C4-2B (cell line): ENCODE data around the gene QRFP.

Experiments used
- ZFX ChIP-seq: fragments of 450-650 bp; IDR thresholded peaks from 2 replicates; pipeline ENCODE4 v1.6.1; 2017
- TF ChIP-seq, protein P1 (sequence below): fragments of 450-650 bp; conservative IDR thresholded peaks from 2 replicates; pipeline ENCODE4 v1.5.1; 2017; ENCODE audit warnings: mild to moderate bottlenecking

DNA sequence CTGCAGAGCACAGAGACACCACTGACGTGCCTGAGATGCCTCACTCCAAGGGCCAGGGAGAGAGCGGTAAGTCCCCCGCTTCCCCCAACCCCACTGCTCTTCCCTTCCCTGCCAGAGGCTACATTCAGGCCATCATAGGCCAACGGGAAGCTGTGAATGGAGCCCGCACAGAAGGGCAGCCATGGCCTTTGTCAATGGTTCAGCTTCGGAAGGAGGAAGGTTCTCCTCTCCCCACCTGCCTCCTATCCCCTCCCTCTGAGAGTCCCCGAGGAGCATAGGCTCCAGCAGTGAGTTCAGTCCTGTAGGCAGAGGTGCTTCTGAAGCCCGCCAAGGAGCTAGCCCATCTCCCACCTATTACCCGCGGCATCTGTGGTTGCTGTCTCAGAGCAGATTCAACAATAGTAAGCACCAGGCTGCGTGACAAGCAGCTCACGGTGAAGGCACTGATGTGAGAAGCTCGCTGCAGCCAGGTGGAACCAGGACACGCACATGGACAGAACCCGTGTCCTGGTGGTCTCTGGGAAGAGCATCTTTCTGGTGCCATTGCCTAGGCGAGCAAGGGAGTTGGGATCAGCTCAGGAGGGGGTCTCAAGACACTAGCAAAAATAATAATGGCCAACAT is 15.9 kb downstream of the QRFP start:
- TF ChIP-seq, protein P1, sequence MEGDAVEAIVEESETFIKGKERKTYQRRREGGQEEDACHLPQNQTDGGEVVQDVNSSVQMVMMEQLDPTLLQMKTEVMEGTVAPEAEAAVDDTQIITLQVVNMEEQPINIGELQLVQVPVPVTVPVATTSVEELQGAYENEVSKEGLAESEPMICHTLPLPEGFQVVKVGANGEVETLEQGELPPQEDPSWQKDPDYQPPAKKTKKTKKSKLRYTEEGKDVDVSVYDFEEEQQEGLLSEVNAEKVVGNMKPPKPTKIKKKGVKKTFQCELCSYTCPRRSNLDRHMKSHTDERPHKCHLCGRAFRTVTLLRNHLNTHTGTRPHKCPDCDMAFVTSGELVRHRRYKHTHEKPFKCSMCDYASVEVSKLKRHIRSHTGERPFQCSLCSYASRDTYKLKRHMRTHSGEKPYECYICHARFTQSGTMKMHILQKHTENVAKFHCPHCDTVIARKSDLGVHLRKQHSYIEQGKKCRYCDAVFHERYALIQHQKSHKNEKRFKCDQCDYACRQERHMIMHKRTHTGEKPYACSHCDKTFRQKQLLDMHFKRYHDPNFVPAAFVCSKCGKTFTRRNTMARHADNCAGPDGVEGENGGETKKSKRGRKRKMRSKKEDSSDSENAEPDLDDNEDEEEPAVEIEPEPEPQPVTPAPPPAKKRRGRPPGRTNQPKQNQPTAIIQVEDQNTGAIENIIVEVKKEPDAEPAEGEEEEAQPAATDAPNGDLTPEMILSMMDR = no peak
- no peak for TF ChIP-seq ZFX
